GM12873 (cell line): Measurements from ENCODE around the gene ADAM12.
A peak's percentile ranks its signal among the peaks of the same experiment; 100 is the strongest.

Experiments
- CTCF ChIP-seq: IDR thresholded peaks from 2 replicates; pipeline ENCODE4 v1.5.1; 2012; ENCODE audit warnings: low read depth, mild to moderate bottlenecking, moderate library complexity, low read length, control low read depth; ENCODE audit not compliant: insufficient read depth; ENCODE audit errors: missing control alignments

The ADAM12 gene

DNA sequence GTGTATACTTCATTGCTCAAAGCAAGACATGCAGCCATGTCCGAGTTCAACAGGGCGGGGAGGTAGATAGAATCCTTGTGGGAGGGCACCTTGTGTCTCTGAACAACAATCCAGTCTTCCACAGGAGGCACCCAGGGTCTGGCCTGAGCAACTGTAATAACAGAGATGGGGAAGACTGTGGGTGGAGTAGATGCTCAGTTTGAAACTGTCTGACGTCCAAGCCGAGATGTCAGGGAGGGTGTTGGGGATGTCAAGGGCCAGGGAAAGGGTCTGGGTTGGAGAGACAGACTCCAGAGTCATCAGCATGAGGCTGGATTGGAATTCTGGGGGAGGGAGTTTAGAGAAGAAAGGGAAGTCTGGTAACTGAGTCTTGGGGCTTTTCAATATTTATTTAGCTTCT is 403.9 kb downstream of the ADAM12 start:
- no peak for TF ChIP-seq CTCF

GRCh38 chr10:125983656-125984055 is 404.6 kb downstream of the ADAM12 start:
- TF ChIP-seq CTCF, result no peak

DNA sequence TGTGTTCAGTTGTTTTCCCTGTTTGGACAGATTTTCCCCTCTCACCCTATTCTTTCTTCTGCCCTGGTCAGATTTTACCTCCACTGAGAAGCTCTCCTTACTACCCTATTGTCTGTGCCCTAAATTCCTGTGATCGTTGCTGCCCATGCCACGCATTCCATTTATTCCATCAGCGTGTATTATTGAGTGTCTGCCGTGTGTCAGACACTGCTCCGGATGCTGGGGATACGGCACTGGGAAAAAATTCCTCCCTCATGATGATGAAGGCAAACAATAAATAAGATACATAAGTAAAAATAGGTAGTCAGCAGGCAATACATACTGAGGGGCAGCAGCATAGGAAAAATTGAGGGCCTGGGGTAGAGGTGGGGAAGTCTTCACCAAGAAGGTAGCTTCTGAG is 405.1 kb downstream of the ADAM12 start:
- TF ChIP-seq CTCF, result no peak

DNA sequence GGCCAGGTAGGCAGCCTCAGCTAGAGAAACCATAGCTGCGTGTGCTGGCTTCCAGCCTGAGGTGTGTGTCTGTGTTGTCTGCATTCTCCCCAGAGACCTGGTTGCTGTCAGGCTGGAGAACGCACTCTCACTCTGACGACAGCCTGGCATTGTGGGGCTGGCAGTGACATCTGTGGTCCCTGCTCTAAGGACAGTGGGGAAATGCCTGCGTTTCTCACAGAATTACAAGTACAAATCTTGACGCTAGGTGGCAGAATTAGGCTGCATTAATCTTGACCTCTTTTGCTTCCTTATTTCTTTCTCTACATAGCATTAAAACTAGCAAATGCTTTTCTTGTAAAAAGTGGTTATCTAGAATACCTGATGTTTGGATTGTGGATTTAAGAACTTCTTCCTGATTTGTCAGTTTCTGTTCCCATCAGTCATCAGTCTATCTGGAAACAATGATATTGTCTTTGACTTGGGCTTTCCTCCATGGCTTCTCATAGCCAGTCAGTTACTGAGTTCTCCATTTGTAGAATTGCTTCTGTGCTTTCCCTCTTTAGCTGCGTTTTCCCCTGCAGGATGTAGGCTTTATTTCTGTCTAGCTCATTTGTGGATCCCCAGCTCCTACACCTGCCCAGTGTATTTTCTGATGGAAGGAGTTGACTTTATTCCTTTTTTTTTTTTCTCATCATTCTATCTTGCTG is 405.9 kb downstream of the ADAM12 start:
- TF ChIP-seq CTCF, result peak; percentile 58

DNA sequence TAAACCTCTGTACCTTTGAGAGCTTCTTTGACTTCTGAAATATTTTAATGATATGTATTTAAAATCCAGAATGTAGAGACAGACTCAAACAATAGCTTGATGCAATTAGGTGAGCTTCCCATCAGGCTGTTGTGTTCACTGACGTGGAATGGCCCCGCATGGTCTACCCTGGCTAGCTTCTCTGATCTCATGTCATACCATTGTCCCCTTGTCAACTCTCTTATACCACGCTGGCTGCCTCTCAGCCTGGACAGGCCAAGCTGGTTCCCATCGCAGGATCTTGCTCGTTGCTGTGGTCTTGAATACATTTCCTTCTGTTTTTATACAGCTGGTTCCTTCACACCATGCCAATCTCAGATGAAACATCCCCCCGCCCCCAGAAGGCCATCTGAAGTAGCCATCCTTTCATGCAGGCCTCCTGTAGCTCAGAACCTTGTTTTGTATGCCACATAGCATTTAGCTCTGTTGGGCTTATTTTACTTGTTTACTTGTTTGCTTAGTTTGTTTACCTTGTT is 407.7 kb downstream of the ADAM12 start:
- TF ChIP-seq CTCF, result no peak

DNA sequence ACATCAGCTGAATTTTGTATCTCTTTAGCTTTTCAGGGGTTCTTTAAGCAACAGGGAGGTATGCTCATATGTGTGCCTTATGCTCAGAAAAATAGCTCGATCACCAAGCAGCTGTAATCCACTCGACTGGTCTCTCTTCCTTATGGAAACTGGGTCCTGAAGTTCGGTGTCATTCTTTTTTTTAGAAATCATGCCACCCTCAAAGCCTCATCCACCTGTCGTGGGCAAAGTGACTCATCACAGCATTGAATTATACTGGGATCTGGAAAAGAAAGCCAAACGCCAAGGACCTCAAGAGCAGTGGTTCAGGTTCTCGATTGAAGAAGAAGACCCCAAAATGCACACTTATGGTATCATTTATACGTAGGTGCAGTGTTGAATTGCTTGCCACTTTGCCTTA is 408.3 kb downstream of the ADAM12 start:
- no peak for TF ChIP-seq CTCF

GRCh38 chr10:125976960-125977605 is 411.2 kb downstream of the ADAM12 start:
- TF ChIP-seq CTCF, result peak; percentile 46
